Large intestine (tissue), 12 donors: ENCODE results near the gene PPP4R4. TPM values are rescaled to one million over a fixed set of nuclear protein-coding genes. Genes with fewer than 3 reads are reported as not detected.

Experiments
- DNase-seq, 2 donors: peaks; one replicate each; pipeline versions ENCODE4 v3.0.0 to v3.0.0-alpha.2; 2013
- H3K27ac ChIP-seq: one replicate; pipeline ENCODE4 v1.5.1; 2013; ENCODE audit warnings: low read length
- H3K27me3 ChIP-seq: 2 replicates; pipeline ENCODE4 v1.6.1; 2013; ENCODE audit warnings: low read length; ENCODE audit not compliant: control insufficient read depth, insufficient read depth
- H3K36me3 ChIP-seq: 2 replicates; pipeline ENCODE4 v1.6.1; 2013; ENCODE audit warnings: low read length; ENCODE audit not compliant: control insufficient read depth, insufficient read depth
- H3K4me1 ChIP-seq: one replicate; pipeline ENCODE4 v1.6.1; 2013; ENCODE audit warnings: low read length; ENCODE audit not compliant: control insufficient read depth, insufficient read depth
- H3K4me3 ChIP-seq: one replicate; pipeline ENCODE4 v1.5.1; 2013; ENCODE audit warnings: low read length
- H3K9me3 ChIP-seq: one replicate; pipeline ENCODE4 v1.6.1; 2013; ENCODE audit warnings: mild to moderate bottlenecking, low read depth, low read length, moderate library complexity; ENCODE audit not compliant: control insufficient read depth
- WGBS: methylation state at CpG from one replicate; pipeline ENCODE4 v1.1.5; 2013; ENCODE audit warnings: low lambda C conversion rate; ENCODE audit not compliant: insufficient coverage; 5-methylcytosine and 5-hydroxymethylcytosine counted together
- long read RNA-seq, 11 donors: transcript quantifications; one replicate each; lab custom pipeline, GENCODE V29; 2026
- polyA plus RNA-seq: library from polyadenylated mRNA; unstranded; fragments of 120-200 nt; gene quantifications from one replicate; pipeline ENCODE4 v1.2.1, GENCODE V29; 2013

Gene PPP4R4, protein sequence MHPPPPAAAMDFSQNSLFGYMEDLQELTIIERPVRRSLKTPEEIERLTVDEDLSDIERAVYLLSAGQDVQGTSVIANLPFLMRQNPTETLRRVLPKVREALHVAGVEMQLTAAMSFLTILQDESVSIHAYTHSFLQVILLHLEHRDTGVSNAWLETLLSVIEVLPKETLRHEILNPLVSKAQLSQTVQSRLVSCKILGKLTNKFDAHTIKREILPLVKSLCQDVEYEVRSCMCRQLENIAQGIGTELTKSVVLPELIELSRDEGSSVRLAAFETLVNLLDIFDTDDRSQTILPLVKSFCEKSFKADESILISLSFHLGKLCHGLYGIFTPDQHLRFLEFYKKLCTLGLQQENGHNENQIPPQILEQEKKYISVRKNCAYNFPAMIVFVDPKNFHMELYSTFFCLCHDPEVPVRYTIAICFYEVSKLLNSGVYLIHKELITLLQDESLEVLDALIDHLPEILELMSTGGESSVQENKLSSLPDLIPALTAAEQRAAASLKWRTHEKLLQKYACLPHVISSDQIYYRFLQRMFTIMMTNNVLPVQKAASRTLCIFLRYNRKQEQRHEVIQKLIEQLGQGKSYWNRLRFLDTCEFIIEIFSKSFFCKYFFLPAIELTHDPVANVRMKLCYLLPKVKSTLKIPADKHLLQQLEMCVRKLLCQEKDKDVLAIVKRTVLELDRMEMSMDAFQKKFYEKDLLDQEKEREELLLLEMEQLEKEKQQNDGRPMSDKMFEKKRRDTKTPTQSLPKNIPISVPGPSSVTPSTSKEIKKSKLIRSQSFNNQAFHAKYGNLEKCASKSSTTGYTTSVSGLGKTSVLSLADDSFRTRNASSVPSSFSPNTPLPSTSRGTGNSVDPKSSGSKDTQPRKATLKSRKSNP
- polyA plus RNA-seq = 0.16 TPM
- long read RNA-seq, donor 1 = 0 reads
- long read RNA-seq, donor 2, partial matches to known transcripts = 6,234 of 6,639 reads
- long read RNA-seq, donor 2, other reads (novel, unspliced or antisense) = 405 of 6,639 reads
- long read RNA-seq, donor 3 = 0 reads
- long read RNA-seq, donor 4 = 0 reads
- long read RNA-seq, donor 5 = 0 reads
- long read RNA-seq, donor 6 = 0 reads
- long read RNA-seq, donor 7 = 0 reads
- long read RNA-seq, donor 8, partial matches to known transcripts = 10,991 of 11,205 reads
- long read RNA-seq, donor 8, other reads (novel, unspliced or antisense) = 214 of 11,205 reads
- long read RNA-seq, donor 9, partial matches to known transcripts = 3,041 of 3,166 reads
- long read RNA-seq, donor 9, other reads (novel, unspliced or antisense) = 125 of 3,166 reads
- long read RNA-seq, donor 10, partial matches to known transcripts = 5,107 of 5,209 reads
- long read RNA-seq, donor 10, other reads (novel, unspliced or antisense) = 102 of 5,209 reads
- long read RNA-seq, donor 11 = 0 reads

DNA sequence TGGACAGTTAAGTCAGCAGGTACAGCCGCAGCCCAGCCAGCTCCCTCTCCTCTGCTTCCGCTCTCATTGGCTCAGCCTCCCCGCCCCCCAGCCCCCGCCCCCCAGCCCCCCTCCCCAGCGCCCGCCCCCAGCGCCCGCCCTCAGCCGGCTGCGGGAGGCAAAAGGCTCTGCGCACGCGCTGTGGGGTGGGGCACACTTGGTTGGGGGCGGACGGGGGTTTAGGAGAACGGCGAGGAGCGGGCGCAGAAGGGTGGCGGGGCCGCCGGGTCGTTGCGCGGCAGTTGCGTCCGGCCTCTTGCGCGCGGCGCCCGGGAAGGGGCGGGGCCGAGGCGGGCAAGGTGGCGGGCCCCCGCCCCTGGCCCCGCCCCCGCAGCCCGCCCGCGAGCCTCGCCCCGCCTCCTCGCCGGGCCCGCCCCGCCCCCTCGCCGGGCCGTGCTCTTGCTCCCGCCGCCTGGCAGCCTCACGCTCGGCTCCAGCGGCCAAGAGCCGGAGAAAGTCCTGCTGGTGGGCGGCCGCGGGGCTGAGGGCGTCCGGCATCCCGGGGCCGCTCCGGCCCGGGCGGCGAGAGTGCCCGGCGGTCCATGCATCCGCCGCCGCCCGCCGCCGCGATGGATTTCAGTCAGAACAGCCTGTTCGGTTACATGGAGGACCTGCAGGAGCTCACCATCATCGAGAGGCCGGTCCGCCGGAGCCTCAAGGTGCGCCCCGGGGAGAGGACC is at the start of gene PPP4R4:
Gene PPP4R4 (plus strand): TSS at position 438 of the 719 bp plus-strand sequence. CDS start 144 bp downstream, at position 582.
- Histone ChIP-seq H3K4me1 (peaks cover 12% of the 10 kb centered on the region), H3K27me3 (peaks cover 55% of the 10 kb centered on the region), H3K4me3 (peak within 1 kb of the TSS; percentile 59), H3K9me3 (no peaks in the 10 kb centered on the region), H3K27ac (no peak within 1 kb of the TSS), H3K36me3 (no peaks in the 10 kb centered on the region)
- peak; percentile 71 to 75 for DNase-seq
- WGBS = no CpG with 5 or more reads among the region's 84 CpGs

DNA sequence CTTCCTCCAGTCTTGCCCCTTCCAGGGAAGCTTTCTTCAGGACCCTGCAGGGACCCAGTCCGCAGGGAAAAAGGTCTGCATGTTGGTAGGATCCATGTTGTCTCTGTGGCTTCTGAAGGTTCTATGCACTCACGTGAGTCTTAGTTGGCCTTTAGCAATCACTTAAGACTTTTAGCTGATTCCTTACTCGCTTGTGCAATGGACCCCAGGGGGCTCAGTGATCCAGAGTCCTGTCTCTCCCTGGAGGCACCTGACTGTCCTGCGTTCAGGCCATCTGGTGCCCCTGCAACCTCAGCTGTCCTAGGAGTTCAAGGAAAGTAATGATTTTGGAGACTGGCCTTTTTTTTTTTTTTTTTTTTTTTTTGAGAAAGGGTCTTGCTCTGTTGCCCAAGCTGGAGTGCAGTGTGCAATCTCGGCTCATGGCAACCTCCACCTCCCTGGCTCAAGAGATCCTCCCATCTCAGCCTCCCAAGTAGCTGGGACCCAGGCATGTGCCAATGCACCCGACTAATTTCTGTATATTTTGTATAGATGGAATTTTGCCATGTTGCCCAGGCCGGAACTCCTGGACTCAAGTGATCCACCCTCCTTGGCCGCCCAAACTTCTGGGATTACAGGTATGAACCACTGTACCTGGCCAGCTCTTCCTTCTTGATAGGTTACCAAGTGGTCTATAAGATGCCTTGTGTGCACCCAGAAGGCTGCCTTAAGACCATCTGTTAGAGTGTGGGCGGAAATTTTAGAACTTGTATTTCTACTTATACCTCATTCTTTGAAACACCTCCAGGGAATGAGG is 49.3 kb upstream of the PPP4R4 start:
- Histone ChIP-seq H3K27me3 (no peaks in the 10 kb centered on the region), H3K27ac (no peak overlapping the region), H3K4me1 (peaks cover 7% of the 10 kb centered on the region), H3K4me3 (no peak overlapping the region), H3K36me3 (peaks cover 11% of the 10 kb centered on the region), H3K9me3 (no peaks in the 10 kb centered on the region)
- WGBS = no CpG with 5 or more reads among the region's 9 CpGs
- DNase-seq = no peak

DNA sequence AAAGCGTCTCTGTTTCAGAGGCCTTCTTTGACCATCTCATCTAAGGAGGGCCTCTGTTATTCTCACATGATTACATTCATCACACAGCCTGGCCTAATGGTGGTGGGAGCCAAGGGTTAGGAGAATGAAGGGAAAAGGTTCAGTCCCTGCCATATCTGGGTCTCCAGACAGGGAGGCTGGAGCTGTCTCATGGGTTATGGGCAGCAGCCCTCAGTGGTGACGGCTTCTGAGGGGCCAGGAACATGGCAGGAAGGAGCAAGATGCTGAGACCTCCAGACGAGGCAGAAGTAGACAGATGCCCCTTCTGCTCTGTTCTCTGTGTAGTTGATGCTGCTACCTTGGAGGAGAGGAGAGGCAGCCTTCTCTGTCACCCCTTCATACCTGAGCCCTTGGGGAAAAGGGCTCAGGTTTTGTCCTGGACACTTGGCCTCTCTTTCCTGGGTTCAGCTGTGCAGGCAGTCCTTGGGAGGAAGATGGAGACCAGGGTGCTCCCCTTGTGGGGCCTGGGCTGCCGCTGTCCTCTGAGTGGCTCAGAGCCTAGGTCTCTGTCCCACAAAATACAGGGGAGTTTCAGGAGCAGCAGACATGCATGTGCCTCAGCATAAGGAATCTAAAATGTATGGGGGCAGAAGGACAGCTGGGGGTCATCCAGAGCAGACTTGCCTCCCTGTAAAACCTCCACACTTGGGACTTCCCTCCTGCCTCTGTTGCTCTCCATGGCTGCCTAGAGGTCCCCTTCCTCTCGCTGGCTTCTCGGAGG is 48.3 kb upstream of the PPP4R4 start:
- no peaks in the 10 kb centered on the region for H3K9me3 ChIP-seq
- H3K4me1 ChIP-seq = peaks cover 7% of the 10 kb centered on the region
- H3K4me3 ChIP-seq = no peak overlapping the region
- DNase-seq = no peak
- no CpG with 5 or more reads among the region's 6 CpGs for WGBS
- peaks cover 11% of the 10 kb centered on the region for H3K36me3 ChIP-seq
- H3K27ac ChIP-seq = no peak overlapping the region
- H3K27me3 ChIP-seq = no peaks in the 10 kb centered on the region

DNA sequence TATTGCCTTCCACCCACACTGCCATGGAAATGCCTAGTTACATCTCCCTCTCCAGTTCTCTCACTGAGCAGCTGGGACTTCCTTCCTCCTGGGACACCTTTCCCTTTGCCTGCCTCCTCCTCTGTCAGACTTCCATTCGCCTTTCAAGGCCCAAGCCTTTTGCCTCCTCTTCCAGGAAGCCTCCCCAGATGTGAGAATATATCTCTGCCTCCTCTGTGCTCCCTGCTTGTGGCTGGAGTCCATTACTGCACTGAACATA is 47.8 kb upstream of the PPP4R4 start:
- H3K4me3 ChIP-seq = no peak overlapping the region
- no peak for DNase-seq
- H3K36me3 ChIP-seq = peaks cover 11% of the 10 kb centered on the region
- H3K9me3 ChIP-seq = no peaks in the 10 kb centered on the region
- H3K4me1 ChIP-seq = peaks cover 7% of the 10 kb centered on the region
- no CpG with 5 or more reads among the region's 1 CpG for WGBS
- no peak overlapping the region for H3K27ac ChIP-seq
- no peaks in the 10 kb centered on the region for H3K27me3 ChIP-seq

DNA sequence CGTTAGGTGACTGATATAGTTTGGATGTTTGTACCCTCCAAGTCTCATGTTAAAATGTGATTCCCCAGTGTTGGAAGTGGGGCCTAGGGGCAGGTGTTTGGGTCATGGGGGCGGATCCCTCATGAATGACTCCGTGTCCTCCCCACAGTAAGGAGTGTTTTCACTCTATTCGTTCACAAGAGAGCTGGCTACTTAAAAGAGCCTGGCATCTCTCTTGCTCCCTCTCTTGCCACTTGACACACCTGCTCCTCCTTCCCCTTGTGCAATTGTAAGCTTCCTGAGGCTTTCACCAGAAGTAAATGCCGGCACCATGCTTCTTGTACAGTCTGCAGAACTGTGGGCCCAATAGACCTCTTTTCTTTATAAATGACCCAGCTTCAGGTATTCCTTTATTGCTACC is 47.3 kb upstream of the PPP4R4 start:
- WGBS = 60% methylated on average over 1 of the region's 5 CpGs

DNA sequence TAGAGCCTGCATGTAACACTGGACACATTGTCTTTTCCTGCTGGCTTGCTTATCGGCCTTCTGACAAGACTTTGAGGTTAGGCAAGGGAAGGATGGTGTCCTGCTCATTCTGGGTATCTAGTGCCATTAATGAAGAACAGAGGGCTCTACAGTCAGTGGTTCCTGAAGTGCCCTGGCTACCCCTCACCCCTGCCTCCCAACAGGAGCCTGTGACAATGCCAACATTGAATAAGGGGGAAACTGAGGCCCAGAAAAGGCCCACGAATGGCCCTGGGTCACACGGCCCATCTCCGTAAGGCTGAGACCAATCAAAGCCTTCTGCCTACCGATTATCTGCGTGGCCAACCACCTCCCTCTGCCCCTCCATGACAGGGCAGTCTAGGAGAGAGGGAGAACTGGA is 46.8 kb upstream of the PPP4R4 start:
- WGBS = 80% methylated on average over 1 of the region's 6 CpGs
- no peaks in the 10 kb centered on the region for H3K9me3 ChIP-seq
- H3K27ac ChIP-seq = no peak overlapping the region
- DNase-seq = no peak
- H3K4me1 ChIP-seq = peaks cover 7% of the 10 kb centered on the region
- no peaks in the 10 kb centered on the region for H3K27me3 ChIP-seq
- peaks cover 11% of the 10 kb centered on the region for H3K36me3 ChIP-seq
- no peak overlapping the region for H3K4me3 ChIP-seq

More for the DNA sequence above, 47.3 kb upstream of the PPP4R4 start:
- Histone ChIP-seq H3K9me3 (no peaks in the 10 kb centered on the region), H3K36me3 (peaks cover 11% of the 10 kb centered on the region), H3K4me3 (no peak overlapping the region), H3K27ac (no peak overlapping the region), H3K4me1 (peaks cover 7% of the 10 kb centered on the region), H3K27me3 (no peaks in the 10 kb centered on the region)
- no peak for DNase-seq

DNA sequence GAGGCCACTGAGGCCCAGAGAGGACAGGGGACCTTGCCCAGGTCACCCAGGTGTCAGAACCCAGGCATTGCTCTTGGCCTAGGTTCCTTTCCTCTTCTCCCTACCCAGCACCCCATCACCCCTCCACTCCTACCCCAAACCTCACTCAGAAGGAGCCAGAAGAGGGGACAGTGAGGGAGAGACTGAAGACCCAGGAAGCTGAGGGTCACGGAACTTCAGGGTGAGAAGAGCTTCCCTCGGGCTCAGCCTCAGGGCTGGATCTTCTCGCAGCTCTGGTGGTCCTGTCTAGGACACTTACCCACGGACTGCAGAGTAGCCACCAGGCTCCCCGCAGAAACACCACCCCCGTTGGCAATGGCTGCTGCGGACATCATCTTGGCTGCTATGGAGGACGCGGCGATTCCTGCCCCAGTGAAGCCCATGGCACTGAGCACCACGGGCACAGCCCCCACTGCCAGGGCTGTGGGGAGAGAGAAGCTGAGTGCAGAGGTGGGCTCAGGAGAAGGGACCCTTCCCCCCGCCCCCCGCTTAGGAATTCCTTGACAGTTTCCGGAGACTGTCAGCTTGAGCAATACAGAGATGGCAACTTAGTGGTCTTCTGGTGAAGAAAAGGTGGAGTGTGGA is 45.8 kb upstream of the PPP4R4 start:
- Histone ChIP-seq H3K27ac (no peak overlapping the region), H3K27me3 (no peaks in the 10 kb centered on the region), H3K9me3 (no peaks in the 10 kb centered on the region), H3K36me3 (peaks cover 11% of the 10 kb centered on the region), H3K4me3 (no peak overlapping the region), H3K4me1 (peaks cover 7% of the 10 kb centered on the region)
- no peak for DNase-seq
- no CpG with 5 or more reads among the region's 14 CpGs for WGBS

DNA sequence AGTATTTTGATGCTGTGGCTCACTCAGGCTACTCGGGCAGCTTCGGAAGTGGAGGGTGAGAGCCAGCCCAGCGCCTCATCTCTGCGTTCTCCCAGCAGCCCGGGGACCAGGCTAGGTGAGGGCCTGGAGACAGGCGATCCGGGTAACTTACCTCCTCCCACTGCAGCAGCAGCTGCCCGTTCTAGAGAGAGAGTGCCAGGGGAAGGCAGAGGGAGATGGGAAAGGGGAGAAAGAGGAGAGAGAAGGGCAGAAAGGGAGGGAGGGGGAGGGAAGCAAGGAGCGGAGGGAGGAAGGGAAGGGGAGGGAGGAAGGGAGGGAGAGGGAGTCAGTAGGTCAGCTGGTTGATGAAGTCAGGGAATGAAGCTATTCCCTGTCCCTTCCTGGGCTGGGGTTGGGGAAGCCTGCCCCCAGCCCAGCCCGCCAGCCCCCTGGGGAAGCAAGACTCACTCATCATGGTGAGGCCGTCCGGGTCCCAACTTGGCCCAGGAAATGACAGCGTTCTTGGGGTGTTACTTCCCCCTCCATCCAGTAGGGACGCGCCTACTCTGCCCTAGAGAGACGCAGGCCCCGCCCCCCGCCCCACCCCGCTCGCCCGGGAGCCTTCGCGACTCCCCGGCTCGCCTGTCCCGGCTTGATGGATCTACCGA is 44.9 kb upstream of the PPP4R4 start, which contains the start of gene IFI27L2:
Gene IFI27L2 (minus strand): TSS at position 494 of the 647 bp plus-strand sequence. CDS start 40 bp downstream, at position 454.
- Histone ChIP-seq H3K36me3 (peaks cover 11% of the 10 kb centered on the region), H3K9me3 (no peaks in the 10 kb centered on the region), H3K27me3 (no peaks in the 10 kb centered on the region), H3K27ac (peak within 1 kb of the TSS; percentile 74), H3K4me1 (peaks cover 7% of the 10 kb centered on the region), H3K4me3 (peak within 1 kb of the TSS; percentile 61)
- no CpG with 5 or more reads among the region's 27 CpGs for WGBS
- peak; percentile 62 to 87 for DNase-seq
